NB4 (cell line): ENCODE results near the gene MYCBP2.

Source experiments
- DNase-seq: peaks from one replicate; pipeline ENCODE4 v3.0.0; 2010; ENCODE audit warnings: low read depth
- H3K4me3 ChIP-seq: one replicate; pipeline ENCODE4 v1.5.1; 2011; ENCODE audit warnings: mild to moderate bottlenecking, low read depth, low read length, moderate library complexity
- CTCF ChIP-seq: IDR thresholded peaks from one replicate; pipeline ENCODE4 v1.5.1; 2012; ENCODE audit warnings: low read depth, low read length
- MAX ChIP-seq: IDR thresholded peaks from 2 replicates; pipeline ENCODE4 v1.6.1; 2011; ENCODE audit warnings: low read depth, low read length
- MYC ChIP-seq: IDR thresholded peaks from 2 replicates; pipeline ENCODE4 v1.6.1; 2011; ENCODE audit warnings: low read depth, low read length
- POLR2A ChIP-seq: IDR thresholded peaks from 2 replicates; pipeline ENCODE4 v1.6.1; 2011; ENCODE audit warnings: mild to moderate bottlenecking; ENCODE audit not compliant: insufficient read length; ENCODE audit errors: extremely low read depth

The MYCBP2 gene

GRCh38 chr13:77345150-77345780 is 18.4 kb upstream of the MYCBP2 start:
- TF ChIP-seq MYC (no peak), MAX (no peak), CTCF (no peak), POLR2A (no peak)

GRCh38 chr13:77343841-77344240 is 16.9 kb upstream of the MYCBP2 start:
- H3K4me3 ChIP-seq, result no peak overlapping the region
- TF ChIP-seq CTCF (no peak), POLR2A (no peak), MYC (no peak), MAX (no peak)
- DNase-seq, result no peak

More at GRCh38 chr13:77345150-77345780, 18.4 kb upstream of the MYCBP2 start:
- DNase-seq, result no peak
- no peak overlapping the region for H3K4me3 ChIP-seq

- no peak for DNase-seq
- TF ChIP-seq MAX (no peak), MYC (no peak), CTCF (no peak)
- H3K4me3 ChIP-seq, result no peak overlapping the region
These were observed 12.5 kb upstream of the MYCBP2 start for GRCh38 chr13:77339408-77339807.

GRCh38 chr13:77338961-77339401 is 12.1 kb upstream of the MYCBP2 start:
- no peak for TF ChIP-seq POLR2A
- TF ChIP-seq CTCF, result no peak
- TF ChIP-seq MAX, result peak; percentile 82
- peak; percentile 51 for TF ChIP-seq MYC
- peak; percentile 75 for DNase-seq
- H3K4me3 ChIP-seq, result no peak overlapping the region

GRCh38 chr13:77338329-77338728 is 11.4 kb upstream of the MYCBP2 start:
- DNase-seq, result no peak
- no peak overlapping the region for H3K4me3 ChIP-seq
- TF ChIP-seq MAX, result no peak

GRCh38 chr13:77337159-77337558 is 10.3 kb upstream of the MYCBP2 start:
- TF ChIP-seq MAX, result peak; percentile 49
- TF ChIP-seq MYC, result no peak
- DNase-seq, result peak; percentile 39
- no peak overlapping the region for H3K4me3 ChIP-seq

- peak; percentile 42 for DNase-seq
- TF ChIP-seq MYC (no peak), CTCF (no peak), POLR2A (no peak), MAX (no peak)
- H3K4me3 ChIP-seq, result no peak overlapping the region
These were observed 8.6 kb upstream of the MYCBP2 start for GRCh38 chr13:77335543-77335942.
